ENCODE data around the gene NAP1L1.

NAP1L1 gene

GRCh38 chr12:76123259-76124212 is 39.1 kb upstream of the NAP1L1 start:
- Histone ChIP-seq H3K79me2 (ENCODE audit: insufficient read depth, low read length) (no peaks in the 10 kb centered on the region), H3K9me3 (ENCODE audit: insufficient read depth, low read length, severe bottlenecking) (no peaks in the 10 kb centered on the region), H3K36me3 (ENCODE audit: insufficient read depth, low read length) (no peaks in the 10 kb centered on the region), H3K4me1 (ENCODE audit: insufficient read depth, low read length) (no peaks in the 10 kb centered on the region), H2AFZ (ENCODE audit: low read depth, low read length) (no peak overlapping the region), H3K27me3 (ENCODE audit: insufficient read depth, low read length, poor library complexity) (no peaks in the 10 kb centered on the region), H3K9ac (ENCODE audit: low read depth, low read length) (no peak overlapping the region), H4K20me1 (ENCODE audit: insufficient read depth, low read length) (no peaks in the 10 kb centered on the region), H3K4me2 (ENCODE audit: insufficient read depth, low read length) (no peak overlapping the region), H3K4me3 (ENCODE audit: low read depth in 1 of 2, low read length in 2 of 2) (no peak overlapping the region), H3K27ac (ENCODE audit: low read length) (no peak overlapping the region)
- DNase-seq (no peak), ATAC-seq (ENCODE audit: insufficient read depth, low read depth) (no peak)
- no peak for TF ChIP-seq CTCF (IDR thresholded peaks at IDR 0.05; ENCODE audit: borderline replicate concordance, extremely low read depth, low read length, poor library complexity, severe bottlenecking)
- TF ChIP-seq EZH2 (IDR thresholded peaks at IDR 0.05; ENCODE audit: borderline replicate concordance, low read depth, low read length, severe bottlenecking), result no peak

GRCh38 chr12:76119887-76120286 is 35.4 kb upstream of the NAP1L1 start:
- H3K36me3 ChIP-seq (ENCODE audit: insufficient read depth, low read length), result no peaks in the 10 kb centered on the region
- H3K9me3 ChIP-seq (ENCODE audit: insufficient read depth, low read length, severe bottlenecking), result no peaks in the 10 kb centered on the region
- H3K4me3 ChIP-seq (ENCODE audit: low read depth in 1 of 2, low read length in 2 of 2), result no peak overlapping the region
- TF ChIP-seq CTCF (IDR thresholded peaks at IDR 0.05; ENCODE audit: borderline replicate concordance, extremely low read depth, low read length, poor library complexity, severe bottlenecking), result no peak
- TF ChIP-seq EZH2 (IDR thresholded peaks at IDR 0.05; ENCODE audit: borderline replicate concordance, low read depth, low read length, severe bottlenecking), result no peak
- H3K27me3 ChIP-seq (ENCODE audit: insufficient read depth, low read length, poor library complexity), result no peaks in the 10 kb centered on the region
- no peak overlapping the region for H3K9ac ChIP-seq (ENCODE audit: low read depth, low read length)
- no peak for ATAC-seq (ENCODE audit: insufficient read depth, low read depth)
- H2AFZ ChIP-seq (ENCODE audit: low read depth, low read length), result no peak overlapping the region
- no peak for DNase-seq
- no peaks in the 10 kb centered on the region for H3K79me2 ChIP-seq (ENCODE audit: insufficient read depth, low read length)
- no peak overlapping the region for H3K4me2 ChIP-seq (ENCODE audit: insufficient read depth, low read length)
- H3K27ac ChIP-seq (ENCODE audit: low read length), result no peak overlapping the region
- no peaks in the 10 kb centered on the region for H4K20me1 ChIP-seq (ENCODE audit: insufficient read depth, low read length)
- no peaks in the 10 kb centered on the region for H3K4me1 ChIP-seq (ENCODE audit: insufficient read depth, low read length)

- no peak overlapping the region for H2AFZ ChIP-seq (ENCODE audit: low read depth, low read length)
- no peaks in the 10 kb centered on the region for H3K4me1 ChIP-seq (ENCODE audit: insufficient read depth, low read length)
- no peak overlapping the region for H3K4me2 ChIP-seq (ENCODE audit: insufficient read depth, low read length)
- no peak overlapping the region for H3K4me3 ChIP-seq (ENCODE audit: low read depth in 1 of 2, low read length in 2 of 2)
- no peak overlapping the region for H3K9ac ChIP-seq (ENCODE audit: low read depth, low read length)
- H3K27ac ChIP-seq (ENCODE audit: low read length), result no peak overlapping the region
- no peaks in the 10 kb centered on the region for H3K27me3 ChIP-seq (ENCODE audit: insufficient read depth, low read length, poor library complexity)
- DNase-seq (no peak), ATAC-seq (ENCODE audit: insufficient read depth, low read depth) (no peak)
- H3K9me3 ChIP-seq (ENCODE audit: insufficient read depth, low read length, severe bottlenecking), result no peaks in the 10 kb centered on the region
- no peaks in the 10 kb centered on the region for H3K79me2 ChIP-seq (ENCODE audit: insufficient read depth, low read length)
- no peaks in the 10 kb centered on the region for H3K36me3 ChIP-seq (ENCODE audit: insufficient read depth, low read length)
- TF ChIP-seq EZH2 (IDR thresholded peaks at IDR 0.05; ENCODE audit: borderline replicate concordance, low read depth, low read length, severe bottlenecking) (no peak), CTCF (IDR thresholded peaks at IDR 0.05; ENCODE audit: borderline replicate concordance, extremely low read depth, low read length, poor library complexity, severe bottlenecking) (no peak)
- H4K20me1 ChIP-seq (ENCODE audit: insufficient read depth, low read length), result no peaks in the 10 kb centered on the region
Observed at GRCh38 chr12:76117751-76118150, 33.3 kb upstream of the NAP1L1 start.
